ENCODE data around the gene GADD45A.

- TF ChIP-seq ZNF274 (IDR thresholded peaks at IDR 0.05; ENCODE audit: low read depth, low read length) = no peak
- TF ChIP-seq SUZ12 (IDR thresholded peaks at IDR 0.05; ENCODE audit: extremely low read depth, insufficient read depth, insufficient read length) = no peak
- no peak for TF ChIP-seq YY1 (IDR thresholded peaks at IDR 0.05; ENCODE audit: insufficient read depth, insufficient read length)
Observed at GRCh38 chr1:67651031-67651430, 34.0 kb upstream of the GADD45A start.
